Activated B cell treated with CpG ODN at 0.5 μM for 24 hours (primary cell): ENCODE data around the gene CLSTN1. TPM values are rescaled to one million over a fixed set of nuclear protein-coding genes. Genes with fewer than 3 reads are reported as not detected.
A peak's percentile ranks its signal among the peaks of the same experiment; 100 is the strongest.

Source experiments
- ATAC-seq: fragments of 200-7000 bp; cut with Tn5 transposase; one replicate; pipeline ENCODE4 v1.10.0; 2021; ENCODE audit warnings: low read depth, mild to moderate bottlenecking, moderate library complexity
- CTCF ChIA-PET: fragments of 350-600 bp; sonication (Branson Sonifier 250); formaldehyde crosslinking; loops from one replicate; lab custom pipeline; 2021; ENCODE audit warnings: antibody characterized with exemption; lab: Charles Lee
- POLR2A ChIA-PET: fragments of 350-600 bp; sonication (Branson Sonifier 250); formaldehyde crosslinking; loops from one replicate; lab custom pipeline; 2021; ENCODE audit warnings: antibody characterized with exemption; lab: Charles Lee
- DNase-seq: peaks from one replicate; pipeline ENCODE4 v3.0.0; 2022
- H3K27ac Mint-ChIP-seq: one replicate; pipeline ENCODE4 v1.8.0; 2020; ENCODE audit warnings: mixed read lengths
- H3K27me3 Mint-ChIP-seq: one replicate; pipeline ENCODE4 v1.8.0; 2021; ENCODE audit warnings: mixed read lengths
- H3K36me3 Mint-ChIP-seq: one replicate; pipeline ENCODE4 v1.8.0; 2021; ENCODE audit warnings: low read depth, mixed read lengths
- H3K4me1 Mint-ChIP-seq: one replicate; pipeline ENCODE4 v1.8.0; 2021; ENCODE audit warnings: mixed read lengths
- H3K4me3 Mint-ChIP-seq: one replicate; pipeline ENCODE4 v1.8.0; 2020; ENCODE audit warnings: mild to moderate bottlenecking, mixed read lengths
- H3K9me3 Mint-ChIP-seq: one replicate; pipeline ENCODE4 v1.8.0; 2020; ENCODE audit warnings: mixed read lengths
- intact Hi-C: fragments of 100-400 bp; cut with micrococcal nuclease; formaldehyde crosslinking; loops from one replicate; pipeline ENCODE4 v1.15.1; 2024
- total RNA-seq: library from RNA; stranded (reverse); gene quantifications from 2 replicates; pipeline ENCODE4 v1.2.3, GENCODE V29; 2022
- TF ChIP-seq, protein P1 (sequence below): fragments of 200-600 bp; IDR thresholded peaks from one replicate; pipeline ENCODE4 v1.8.0; 2022; ENCODE audit warnings: antibody characterized with exemption, mild to moderate bottlenecking

The CLSTN1 gene
- total RNA-seq, 1 donor from 2014 or later: 50.7 TPM

DNA sequence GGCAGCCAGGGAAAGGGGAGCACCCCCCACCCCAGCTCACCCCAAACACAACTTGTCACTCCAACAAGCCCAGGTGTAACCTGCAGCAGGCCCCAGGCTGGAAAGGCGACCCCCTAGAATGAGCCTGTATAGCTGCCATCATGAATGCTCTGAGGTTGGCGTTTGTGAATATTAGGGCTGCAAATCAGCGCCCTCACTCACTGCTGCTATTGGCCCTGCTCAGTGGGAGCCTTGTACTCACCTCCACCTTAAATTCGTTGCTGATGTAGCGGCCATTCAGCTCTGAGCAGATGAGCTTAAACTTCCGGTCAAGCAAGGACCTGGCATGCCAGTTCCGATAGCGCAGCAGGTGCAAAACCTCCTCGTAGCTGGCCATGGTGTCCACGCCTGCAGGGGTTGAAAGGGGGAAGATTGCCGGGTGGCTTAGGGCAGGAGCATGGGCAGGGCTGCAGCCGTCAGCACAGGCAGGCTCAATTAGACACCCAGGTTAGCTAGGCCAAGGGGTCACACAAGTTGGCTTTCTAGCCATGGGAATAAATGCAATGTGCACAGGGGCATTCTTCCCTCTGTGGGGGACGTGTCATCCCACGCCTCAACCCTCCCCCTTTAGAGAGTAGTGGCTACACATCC lies 90.5 kb downstream of the CLSTN1 start:
- Mint-ChIP-seq H3K4me1 (peaks cover 33% of the 10 kb centered on the region), H3K9me3 (no peaks in the 10 kb centered on the region), H3K36me3 (peaks cover 92% of the 10 kb centered on the region), H3K4me3 (no peak overlapping the region), H3K27me3 (no peaks in the 10 kb centered on the region), H3K27ac (peak overlapping the region; percentile 73)
- intact Hi-C loops: no loop called here
- ATAC-seq: no peak
- ChIA-PET CTCF (no interaction called here), POLR2A (interaction anchor here (0.6 to 1.3 kb wide), 2 partner anchors 12 to 106 kb away, joined by 3 read pairs; no protein-coding TSS in a partner anchor)
- TF ChIP-seq, protein P1, sequence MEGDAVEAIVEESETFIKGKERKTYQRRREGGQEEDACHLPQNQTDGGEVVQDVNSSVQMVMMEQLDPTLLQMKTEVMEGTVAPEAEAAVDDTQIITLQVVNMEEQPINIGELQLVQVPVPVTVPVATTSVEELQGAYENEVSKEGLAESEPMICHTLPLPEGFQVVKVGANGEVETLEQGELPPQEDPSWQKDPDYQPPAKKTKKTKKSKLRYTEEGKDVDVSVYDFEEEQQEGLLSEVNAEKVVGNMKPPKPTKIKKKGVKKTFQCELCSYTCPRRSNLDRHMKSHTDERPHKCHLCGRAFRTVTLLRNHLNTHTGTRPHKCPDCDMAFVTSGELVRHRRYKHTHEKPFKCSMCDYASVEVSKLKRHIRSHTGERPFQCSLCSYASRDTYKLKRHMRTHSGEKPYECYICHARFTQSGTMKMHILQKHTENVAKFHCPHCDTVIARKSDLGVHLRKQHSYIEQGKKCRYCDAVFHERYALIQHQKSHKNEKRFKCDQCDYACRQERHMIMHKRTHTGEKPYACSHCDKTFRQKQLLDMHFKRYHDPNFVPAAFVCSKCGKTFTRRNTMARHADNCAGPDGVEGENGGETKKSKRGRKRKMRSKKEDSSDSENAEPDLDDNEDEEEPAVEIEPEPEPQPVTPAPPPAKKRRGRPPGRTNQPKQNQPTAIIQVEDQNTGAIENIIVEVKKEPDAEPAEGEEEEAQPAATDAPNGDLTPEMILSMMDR: no peak
- no peak for DNase-seq

GRCh38 chr1:9732123-9732971 lies 91.4 kb downstream of the CLSTN1 start:
- H3K27me3 Mint-ChIP-seq: no peaks in the 10 kb centered on the region
- H3K4me3 Mint-ChIP-seq: no peak overlapping the region
- ChIA-PET CTCF (interaction anchor here (1.1 to 1.2 kb wide), 2 partner anchors 11 to 117 kb away, joined by 3 read pairs; no protein-coding TSS in a partner anchor), POLR2A (interaction anchor here (1.0 to 1.3 kb wide), 2 partner anchors 11 to 105 kb away, joined by 3 read pairs; no protein-coding TSS in a partner anchor)
- H3K9me3 Mint-ChIP-seq: no peaks in the 10 kb centered on the region
- TF ChIP-seq, protein P1: no peak
- ATAC-seq: peak; percentile 32
- no peak for DNase-seq
- peaks cover 33% of the 10 kb centered on the region for H3K4me1 Mint-ChIP-seq
- peaks cover 93% of the 10 kb centered on the region for H3K36me3 Mint-ChIP-seq
- intact Hi-C loops: no loop called here
- peak overlapping the region; percentile 73 for H3K27ac Mint-ChIP-seq

DNA sequence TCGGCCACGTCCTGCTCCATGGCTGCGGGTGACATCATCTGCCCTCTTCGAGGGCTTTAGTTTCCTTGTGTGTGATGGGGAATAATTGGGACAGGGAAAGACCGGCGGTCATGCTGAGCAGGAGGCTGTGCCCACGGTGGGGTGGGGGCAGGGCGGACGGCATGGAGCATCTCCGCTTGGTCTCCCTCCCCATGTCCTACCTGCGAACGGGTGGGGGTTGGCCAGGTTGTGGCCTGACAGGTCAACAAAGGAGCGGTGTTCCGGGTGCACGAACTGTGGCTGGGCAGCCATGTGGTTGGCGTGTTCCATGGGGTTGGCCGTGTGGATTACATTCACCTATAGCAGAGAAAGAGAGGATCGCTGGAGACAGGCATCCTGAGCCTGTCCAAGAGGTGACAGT lies 92.2 kb downstream of the CLSTN1 start:
- H3K4me1 Mint-ChIP-seq: peaks cover 33% of the 10 kb centered on the region

GRCh38 chr1:9731051-9731537 lies 92.7 kb downstream of the CLSTN1 start:
- intact Hi-C loops: no loop called here
- no peak for DNase-seq
- peaks cover 96% of the 10 kb centered on the region for H3K36me3 Mint-ChIP-seq
- H3K27ac Mint-ChIP-seq: peak overlapping the region; percentile 79
- TF ChIP-seq, protein P1: no peak
- H3K9me3 Mint-ChIP-seq: no peaks in the 10 kb centered on the region
- POLR2A ChIA-PET: interaction anchor here (0.7 to 0.9 kb wide), 3 partner anchors 14 to 102 kb away, joined by 3 read pairs; no protein-coding TSS in a partner anchor
- H3K27me3 Mint-ChIP-seq: no peaks in the 10 kb centered on the region
- no peak for ATAC-seq
- CTCF ChIA-PET: interaction anchor here (1.1 kb wide), 1 partner anchor 116 kb away, joined by 3 read pairs; no protein-coding TSS in a partner anchor
- peaks cover 33% of the 10 kb centered on the region for H3K4me1 Mint-ChIP-seq
- H3K4me3 Mint-ChIP-seq: no peak overlapping the region

More for the DNA sequence above, 92.2 kb downstream of the CLSTN1 start:
- H3K9me3 Mint-ChIP-seq: no peaks in the 10 kb centered on the region
- ChIA-PET POLR2A (interaction anchor here (0.9 kb wide), 1 partner anchor 14 kb away, joined by 3 read pairs; no protein-coding TSS in a partner anchor), CTCF (interaction anchor here (1.1 to 1.2 kb wide), 2 partner anchors 10 to 116 kb away, joined by 3 read pairs; no protein-coding TSS in a partner anchor)
- H3K27me3 Mint-ChIP-seq: no peaks in the 10 kb centered on the region
- H3K27ac Mint-ChIP-seq: peak overlapping the region; percentile 79
- H3K36me3 Mint-ChIP-seq: peaks cover 97% of the 10 kb centered on the region
- intact Hi-C loops: no loop called here
- TF ChIP-seq, protein P1: no peak
- H3K4me3 Mint-ChIP-seq: no peak overlapping the region
- ATAC-seq (no peak), DNase-seq (no peak)
